Liver (tissue), 9 donors: ENCODE measurements around the gene MIF4GD. TPM values are rescaled to one million over a fixed set of nuclear protein-coding genes. Genes with fewer than 3 reads are reported as not detected.
A peak's percentile ranks its signal among the peaks of the same experiment; 100 is the strongest.

Experiments used
- DNase-seq: peaks from one replicate; pipeline ENCODE4 v3.0.0-alpha.2; 2017; ENCODE audit warnings: low spot score
- H3K27ac ChIP-seq, 2 donors: one replicate each; pipeline ENCODE4 v1.7.0; 2013; ENCODE audit warnings: inconsistent platforms in 2 of 2, low read length in 2 of 2, control low read depth in 1 of 2, low read depth in 1 of 2, mild to moderate bottlenecking in 1 of 2
- H3K27me3 ChIP-seq, 4 donors: one replicate each; pipeline versions ENCODE4 v1.6.1 to v1.7.0; 2013; ENCODE audit warnings: low read length in 3 of 4, inconsistent platforms in 1 of 4, mild to moderate bottlenecking in 1 of 4, moderate library complexity in 1 of 4; ENCODE audit not compliant: control insufficient read depth in 4 of 4, insufficient read depth in 4 of 4
- H3K36me3 ChIP-seq, 4 donors: one replicate each; pipeline versions ENCODE4 v1.6.1 to v1.7.0; 2013; ENCODE audit warnings: low read length in 3 of 4, mild to moderate bottlenecking in 3 of 4, low read depth in 1 of 4, moderate library complexity in 1 of 4; ENCODE audit not compliant: control insufficient read depth in 4 of 4, insufficient read depth in 3 of 4
- H3K4me1 ChIP-seq, 4 donors: one replicate each; pipeline versions ENCODE4 v1.6.1 to v1.7.0; 2013; ENCODE audit warnings: low read length in 3 of 4, mild to moderate bottlenecking in 3 of 4, moderate library complexity in 1 of 4; ENCODE audit not compliant: control insufficient read depth in 4 of 4, insufficient read depth in 4 of 4
- H3K4me3 ChIP-seq, 3 donors: one replicate each; pipeline versions ENCODE4 v1.6.1 to v1.7.0; 2013; ENCODE audit warnings: low read length in 3 of 3, control low read depth in 1 of 3, low read depth in 1 of 3, mild to moderate bottlenecking in 1 of 3
- H3K9ac ChIP-seq, 2 donors: one replicate each; pipeline ENCODE4 v1.7.0; 2013; ENCODE audit warnings: low read length in 2 of 2, mild to moderate bottlenecking in 2 of 2, moderate library complexity in 2 of 2, control low read depth in 1 of 2, low read depth in 1 of 2
- H3K9me3 ChIP-seq, 4 donors: one replicate each; pipeline versions ENCODE4 v1.6.1 to v1.7.0; 2013; ENCODE audit warnings: low read length in 3 of 4; ENCODE audit not compliant: control insufficient read depth in 4 of 4
- ATF3 ChIP-seq: IDR thresholded peaks from 2 replicates; pipeline ENCODE4 v1.6.1; 2016; ENCODE audit warnings: antibody characterized with exemption
- EGR1 ChIP-seq, 2 donors: IDR thresholded peaks; 2 replicates each; pipeline ENCODE4 v1.6.1; 2016 to 2018; ENCODE audit warnings: antibody characterized with exemption in 2 of 2, low read depth in 2 of 2
- FOXA1 ChIP-seq: IDR thresholded peaks from 2 replicates; pipeline ENCODE4 v1.6.1; 2016; ENCODE audit warnings: antibody characterized with exemption
- GABPA ChIP-seq, 2 donors: IDR thresholded peaks in 1 of 2; conservative IDR thresholded peaks in 1 of 2; 2 replicates each; pipeline ENCODE4 v1.6.1; 2016; ENCODE audit warnings: antibody characterized with exemption in 2 of 2, mild to moderate bottlenecking in 1 of 2, moderate library complexity in 1 of 2
- HNF4A ChIP-seq, 2 donors: conservative IDR thresholded peaks; 2 replicates each; pipeline ENCODE4 v1.6.1; 2016; ENCODE audit warnings: antibody characterized with exemption in 2 of 2, mild to moderate bottlenecking in 2 of 2
- JUND ChIP-seq, 2 donors: IDR thresholded peaks; 2 replicates each; pipeline ENCODE4 v1.6.1; 2016; ENCODE audit warnings: antibody characterized with exemption in 2 of 2
- RAD21 ChIP-seq, 2 donors: IDR thresholded peaks; 2 replicates each; pipeline ENCODE4 v1.6.1; 2016; ENCODE audit warnings: antibody characterized with exemption in 2 of 2, mild to moderate bottlenecking in 2 of 2
- RXRA ChIP-seq, 2 donors: IDR thresholded peaks; 2 replicates each; pipeline ENCODE4 v1.6.1; 2017 to 2018; ENCODE audit warnings: antibody characterized with exemption in 2 of 2, mild to moderate bottlenecking in 1 of 2
- TAF1 ChIP-seq: conservative IDR thresholded peaks from 2 replicates; pipeline ENCODE4 v1.6.1; 2016; ENCODE audit warnings: antibody characterized with exemption, mild to moderate bottlenecking
- YY1 ChIP-seq: IDR thresholded peaks from 2 replicates; pipeline ENCODE4 v1.6.1; 2016; ENCODE audit warnings: antibody characterized with exemption, mild to moderate bottlenecking
- ZBTB33 ChIP-seq: IDR thresholded peaks from 2 replicates; pipeline ENCODE4 v1.6.1; 2016; ENCODE audit warnings: antibody characterized with exemption
- WGBS: extraction: QIAGEN DNeasy Blood & Tissue Kit; methylation state at CpG from one replicate; pipeline ENCODE4 v1.1.7; 2013; 5-methylcytosine and 5-hydroxymethylcytosine counted together
- polyA plus RNA-seq, 2 donors: library from polyadenylated mRNA; stranded (reverse) in 1 of 2; unstranded in 1 of 2; fragments of 200-250 nt in 1 of 2; fragments of >200 nt in 1 of 2; fragmentation: Nextera tagmentation in 1 of 2; extraction: Ambion mirVana in 1 of 2; gene quantifications; one replicate each; pipeline versions ENCODE4 v1.2.1 to v1.2.3, GENCODE V29; 2013 to 2015
- total RNA-seq, 2 donors: library from RNA; depleted of rRNA; stranded (reverse); fragments of >200 nt; gene quantifications; one replicate each; pipeline ENCODE4 v1.2.3, GENCODE V29; 2014
- TF ChIP-seq, protein P1 (sequence below): fragments of 150-350 bp; IDR thresholded peaks from 2 replicates; pipeline ENCODE4 v1.5.1; 2017; ENCODE audit warnings: improper control_type of control experiment, low read depth, low read length; ENCODE audit not compliant: missing input control
- TF ChIP-seq, protein P2 (sequence below): IDR thresholded peaks from 2 replicates; pipeline ENCODE4 v1.6.1; 2016; ENCODE audit warnings: antibody characterized with exemption
- TF ChIP-seq, protein P3 (sequence below): IDR thresholded peaks from 2 replicates; pipeline ENCODE4 v1.6.1; 2016; ENCODE audit warnings: antibody characterized with exemption, mild to moderate bottlenecking
- donor health status: healthy.
- donor health status: healthy.
- donor health status: healthy.
- donor health status: healthy.
- donor health status: healthy.

MIF4GD gene
- total and polyA plus RNA-seq, 4 donors, result 6.2 to 13.6 (median 9.7) TPM

- TF ChIP-seq JUND (IDR thresholded peaks at IDR 0.05), result no peak
- TF ChIP-seq RXRA (IDR thresholded peaks at IDR 0.05), result no peak
- TF ChIP-seq ZBTB33, result no peak
- TF ChIP-seq, protein P1, sequence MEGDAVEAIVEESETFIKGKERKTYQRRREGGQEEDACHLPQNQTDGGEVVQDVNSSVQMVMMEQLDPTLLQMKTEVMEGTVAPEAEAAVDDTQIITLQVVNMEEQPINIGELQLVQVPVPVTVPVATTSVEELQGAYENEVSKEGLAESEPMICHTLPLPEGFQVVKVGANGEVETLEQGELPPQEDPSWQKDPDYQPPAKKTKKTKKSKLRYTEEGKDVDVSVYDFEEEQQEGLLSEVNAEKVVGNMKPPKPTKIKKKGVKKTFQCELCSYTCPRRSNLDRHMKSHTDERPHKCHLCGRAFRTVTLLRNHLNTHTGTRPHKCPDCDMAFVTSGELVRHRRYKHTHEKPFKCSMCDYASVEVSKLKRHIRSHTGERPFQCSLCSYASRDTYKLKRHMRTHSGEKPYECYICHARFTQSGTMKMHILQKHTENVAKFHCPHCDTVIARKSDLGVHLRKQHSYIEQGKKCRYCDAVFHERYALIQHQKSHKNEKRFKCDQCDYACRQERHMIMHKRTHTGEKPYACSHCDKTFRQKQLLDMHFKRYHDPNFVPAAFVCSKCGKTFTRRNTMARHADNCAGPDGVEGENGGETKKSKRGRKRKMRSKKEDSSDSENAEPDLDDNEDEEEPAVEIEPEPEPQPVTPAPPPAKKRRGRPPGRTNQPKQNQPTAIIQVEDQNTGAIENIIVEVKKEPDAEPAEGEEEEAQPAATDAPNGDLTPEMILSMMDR, result no peak
- no peak for TF ChIP-seq TAF1
- TF ChIP-seq YY1, result no peak
- TF ChIP-seq, protein P2, sequence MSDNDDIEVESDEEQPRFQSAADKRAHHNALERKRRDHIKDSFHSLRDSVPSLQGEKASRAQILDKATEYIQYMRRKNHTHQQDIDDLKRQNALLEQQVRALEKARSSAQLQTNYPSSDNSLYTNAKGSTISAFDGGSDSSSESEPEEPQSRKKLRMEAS, result no peak
- no peak for TF ChIP-seq RAD21 (IDR thresholded peaks at IDR 0.05)
- TF ChIP-seq EGR1 (IDR thresholded peaks at IDR 0.05; ENCODE audit: low read depth in 2 of 2), result no peak
- no peak for TF ChIP-seq GABPA (IDR thresholded peaks at IDR 0.05 in 1 of 2, conservative IDR thresholded peaks at IDR 0.05 in 1 of 2)
- no peak for TF ChIP-seq FOXA1
- TF ChIP-seq, protein P3, sequence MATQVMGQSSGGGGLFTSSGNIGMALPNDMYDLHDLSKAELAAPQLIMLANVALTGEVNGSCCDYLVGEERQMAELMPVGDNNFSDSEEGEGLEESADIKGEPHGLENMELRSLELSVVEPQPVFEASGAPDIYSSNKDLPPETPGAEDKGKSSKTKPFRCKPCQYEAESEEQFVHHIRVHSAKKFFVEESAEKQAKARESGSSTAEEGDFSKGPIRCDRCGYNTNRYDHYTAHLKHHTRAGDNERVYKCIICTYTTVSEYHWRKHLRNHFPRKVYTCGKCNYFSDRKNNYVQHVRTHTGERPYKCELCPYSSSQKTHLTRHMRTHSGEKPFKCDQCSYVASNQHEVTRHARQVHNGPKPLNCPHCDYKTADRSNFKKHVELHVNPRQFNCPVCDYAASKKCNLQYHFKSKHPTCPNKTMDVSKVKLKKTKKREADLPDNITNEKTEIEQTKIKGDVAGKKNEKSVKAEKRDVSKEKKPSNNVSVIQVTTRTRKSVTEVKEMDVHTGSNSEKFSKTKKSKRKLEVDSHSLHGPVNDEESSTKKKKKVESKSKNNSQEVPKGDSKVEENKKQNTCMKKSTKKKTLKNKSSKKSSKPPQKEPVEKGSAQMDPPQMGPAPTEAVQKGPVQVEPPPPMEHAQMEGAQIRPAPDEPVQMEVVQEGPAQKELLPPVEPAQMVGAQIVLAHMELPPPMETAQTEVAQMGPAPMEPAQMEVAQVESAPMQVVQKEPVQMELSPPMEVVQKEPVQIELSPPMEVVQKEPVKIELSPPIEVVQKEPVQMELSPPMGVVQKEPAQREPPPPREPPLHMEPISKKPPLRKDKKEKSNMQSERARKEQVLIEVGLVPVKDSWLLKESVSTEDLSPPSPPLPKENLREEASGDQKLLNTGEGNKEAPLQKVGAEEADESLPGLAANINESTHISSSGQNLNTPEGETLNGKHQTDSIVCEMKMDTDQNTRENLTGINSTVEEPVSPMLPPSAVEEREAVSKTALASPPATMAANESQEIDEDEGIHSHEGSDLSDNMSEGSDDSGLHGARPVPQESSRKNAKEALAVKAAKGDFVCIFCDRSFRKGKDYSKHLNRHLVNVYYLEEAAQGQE, result no peak
- TF ChIP-seq ATF3, result no peak
- TF ChIP-seq HNF4A (conservative IDR thresholded peaks at IDR 0.05), result no peak
- no peak for DNase-seq
- Histone ChIP-seq H3K36me3 (peaks cover 5 to 21% (median 16%) of the 10 kb centered on the region in 4 donors), H3K9me3 (no peaks in the 10 kb centered on the region), H3K4me1 (peaks cover 7 to 28% (median 17%) of the 10 kb centered on the region in 4 donors), H3K9ac (peak overlapping the region in 1 of 2 donors; percentile 71), H3K27me3 (no peaks in the 10 kb centered on the region), H3K4me3 (peak overlapping the region in 2 of 3 donors; percentile 76 to 91), H3K27ac (peak overlapping the region; percentile 91 to 93)
- WGBS, result 32% methylated on average over 6 of the region's 6 CpGs
Measured at GRCh38 chr17:75269844-75270217, 1.2 kb downstream of the MIF4GD start.
